SH-SY5Y (cell line): ENCODE results near the gene SOS1.

Experiments
- GATA2 ChIP-seq: IDR thresholded peaks from 2 replicates; pipeline ENCODE4 v1.6.1; 2011; ENCODE audit warnings: mild to moderate bottlenecking, low read depth, low read length
- GATA3 ChIP-seq: IDR thresholded peaks from 2 replicates; pipeline ENCODE4 v1.6.1; 2011; ENCODE audit warnings: low read depth, mild to moderate bottlenecking, low read length, moderate library complexity

DNA sequence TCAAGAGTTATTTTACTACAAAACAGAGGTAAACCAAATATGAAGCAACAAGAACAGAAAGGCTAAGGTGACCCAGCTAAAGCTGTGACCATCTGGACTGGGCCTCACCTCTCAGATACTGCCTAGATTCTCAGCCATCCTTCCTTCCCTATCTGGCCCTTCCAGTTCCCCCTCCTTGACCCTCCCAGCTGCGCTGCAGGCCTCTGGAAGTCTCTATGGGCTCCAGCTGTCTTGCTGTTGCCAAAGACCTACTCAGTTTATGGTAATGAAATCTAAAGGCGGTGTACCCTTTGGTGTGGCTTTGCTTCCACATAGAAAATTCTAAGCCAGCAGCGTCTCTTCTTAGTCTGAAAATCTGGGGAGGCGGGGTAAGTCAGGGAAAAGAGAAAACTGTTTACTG is 175.5 kb downstream of the SOS1 start:
- TF ChIP-seq GATA2 (no peak), GATA3 (no peak)
